Measurements from ENCODE around the gene SH3PXD2B. TPM values are rescaled to one million over a fixed set of nuclear protein-coding genes. Genes with fewer than 3 reads are reported as not detected.

The SH3PXD2B gene
- total and polyA plus RNA-seq, 2 of the 13 experiments (the other 11 are each of a cell fraction or from before 2014, with no cell fraction given): 3.4 to 4.6 TPM

- TF ChIP-seq JDP2 (CRISPR knock-in tag; IDR thresholded peaks at IDR 0.05; ENCODE audit: borderline replicate concordance): no peak
- no peak for TF ChIP-seq ZNF280D (CRISPR knock-in tag; IDR thresholded peaks at IDR 0.05)
- TF ChIP-seq ZNF556 (CRISPR knock-in tag; IDR thresholded peaks at IDR 0.05; ENCODE audit: borderline replicate concordance): no peak
- peak; percentile 65 for TF ChIP-seq SRSF1 (optimal IDR thresholded peaks at IDR 0.05; ENCODE audit: low read depth, low read length)
- TF ChIP-seq CHD4 (IDR thresholded peaks at IDR 0.05; ENCODE audit: borderline replicate concordance, low read length): no peak
- TF ChIP-seq TRIM24 (CRISPR knock-in tag; IDR thresholded peaks at IDR 0.05): no peak
- TF ChIP-seq ZNF576 (CRISPR knock-in tag; IDR thresholded peaks at IDR 0.05): no peak
- TF ChIP-seq ZNF563 (CRISPR knock-in tag; IDR thresholded peaks at IDR 0.05): peak; percentile 58; the same call in 1 of the 2 replicates
- no peak for TF ChIP-seq ELF4 (CRISPR knock-in tag; IDR thresholded peaks at IDR 0.05; ENCODE audit: borderline replicate concordance)
- TF ChIP-seq ZNF761 (CRISPR knock-in tag; conservative IDR thresholded peaks at IDR 0.05): no peak
- no peak for TF ChIP-seq ZNF383 (CRISPR knock-in tag; IDR thresholded peaks at IDR 0.05; ENCODE audit: borderline replicate concordance)
- TF ChIP-seq ZNF577 (CRISPR knock-in tag; IDR thresholded peaks at IDR 0.05; ENCODE audit: borderline replicate concordance, low read depth): no peak
- no peak for TF ChIP-seq KIAA2018 (CRISPR knock-in tag; IDR thresholded peaks at IDR 0.05; ENCODE audit: borderline replicate concordance)
- TF ChIP-seq HOMEZ (CRISPR knock-in tag; IDR thresholded peaks at IDR 0.05; ENCODE audit: low read depth): no peak
- no peak for TF ChIP-seq ATM (IDR thresholded peaks at IDR 0.05; ENCODE audit: borderline replicate concordance)
Measured at GRCh38 chr5:172283020-172283861, 171.1 kb downstream of the SH3PXD2B start, which contains the start of gene UBTD2 (continued).
